HG03103 (cell line): Measurements from ENCODE around the gene AGER.

Experiments used
- ATAC-seq: cut with Tn5 transposase; IDR thresholded peaks from one replicate; pipeline ENCODE4 v1.9.1; 2021; ENCODE audit warnings: low read depth; ENCODE audit not compliant: unreplicated experiment

The AGER gene

DNA sequence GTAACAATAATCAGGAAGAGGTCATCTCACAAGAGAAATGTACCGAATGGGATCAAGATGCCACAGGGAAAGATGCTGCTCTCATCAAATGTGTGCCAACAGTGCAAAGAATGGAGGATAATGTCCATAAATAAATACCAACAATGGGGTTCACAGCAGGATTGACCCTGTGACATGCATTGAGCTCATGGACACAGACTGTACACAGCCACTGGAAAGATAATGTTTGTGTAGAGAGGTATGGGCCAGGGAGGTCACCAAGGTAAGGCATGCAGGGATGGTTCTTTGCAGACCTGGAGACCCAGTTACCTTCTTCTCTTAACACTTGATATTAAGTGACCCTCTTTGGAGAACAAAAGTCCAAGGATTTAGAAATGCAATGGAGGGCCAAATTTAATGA, 9.6 kb downstream of the AGER start:
- no peak for ATAC-seq

DNA sequence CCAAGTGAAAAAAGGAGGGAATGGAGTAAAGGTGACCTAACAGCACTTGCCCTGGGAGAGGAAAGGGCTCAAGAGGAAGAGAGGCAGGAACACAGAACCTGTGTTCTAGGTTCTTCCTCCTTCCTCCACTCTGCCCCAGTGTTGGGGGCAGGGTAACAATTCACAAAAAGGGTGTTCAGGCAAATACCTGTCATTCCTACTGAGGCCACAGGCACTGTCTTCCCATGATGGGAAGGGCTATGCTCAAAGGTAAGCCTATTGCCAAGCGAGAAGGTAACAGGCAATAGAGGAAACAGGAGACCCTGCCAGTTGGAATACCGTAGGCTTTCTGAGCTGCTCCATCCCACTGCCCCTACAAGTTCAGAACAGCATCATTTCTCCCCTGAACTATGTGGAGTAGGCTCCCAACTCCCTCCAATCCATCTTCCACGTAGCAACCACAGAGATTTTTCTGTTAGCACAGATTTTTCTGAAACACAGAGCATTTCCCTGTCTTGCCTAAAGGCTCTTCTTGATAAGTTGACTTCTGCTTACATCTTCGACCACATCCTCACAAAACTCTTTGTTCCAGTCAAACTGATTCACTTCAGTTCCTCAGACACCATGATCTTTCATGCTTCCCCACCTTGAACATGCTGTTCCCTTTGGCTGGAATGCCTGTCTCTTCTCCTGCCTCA, 10.9 kb downstream of the AGER start:
- no peak for ATAC-seq

- no peak for ATAC-seq
Observed at GRCh38 chr6:32171234-32171633, 12.8 kb downstream of the AGER start.

DNA sequence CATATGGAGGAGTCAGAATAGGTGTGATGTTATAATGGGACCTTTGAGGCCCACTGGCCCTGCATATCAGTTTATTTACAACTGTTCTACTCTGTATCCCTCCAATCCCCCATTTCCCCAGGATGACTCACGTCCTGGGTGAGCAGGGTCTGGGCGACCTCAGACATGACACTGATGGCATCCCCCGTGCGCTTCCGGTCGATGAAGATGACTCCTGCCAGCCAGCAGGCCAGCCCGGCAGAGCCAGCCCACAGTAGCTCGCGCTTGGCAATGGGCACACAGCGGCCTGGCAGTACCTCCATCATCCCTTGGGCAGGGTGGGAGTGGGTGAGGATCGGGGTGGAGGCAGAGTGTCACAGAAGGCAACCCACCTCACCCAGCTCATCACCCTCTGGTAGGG, 13.8 kb downstream of the AGER start:
- ATAC-seq = no peak

- no peak for ATAC-seq
Observed at GRCh38 chr6:32168807-32169591, 15.1 kb downstream of the AGER start.

DNA sequence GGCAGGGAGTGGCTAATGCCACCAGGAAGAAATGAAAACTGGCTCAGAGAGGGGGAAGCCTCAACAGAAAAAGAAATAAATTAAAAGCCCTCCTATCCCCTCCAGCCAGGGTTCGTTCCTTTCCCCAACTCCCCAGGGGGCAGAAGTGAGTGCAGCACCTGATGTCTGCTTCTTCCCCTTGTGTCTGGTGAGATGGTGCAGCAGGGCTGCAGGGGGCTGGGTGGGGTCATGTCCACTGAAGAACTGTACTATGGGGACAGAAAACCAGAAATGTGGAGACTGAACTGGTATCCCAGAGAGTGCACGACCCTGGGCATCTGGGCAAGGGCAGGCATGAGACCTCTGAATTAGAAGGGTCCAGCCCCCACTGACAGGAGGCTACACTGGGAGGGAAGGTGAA, 15.7 kb downstream of the AGER start:
- ATAC-seq = no peak

GRCh38 chr6:32167761-32168262, 16.2 kb downstream of the AGER start:
- no peak for ATAC-seq

DNA sequence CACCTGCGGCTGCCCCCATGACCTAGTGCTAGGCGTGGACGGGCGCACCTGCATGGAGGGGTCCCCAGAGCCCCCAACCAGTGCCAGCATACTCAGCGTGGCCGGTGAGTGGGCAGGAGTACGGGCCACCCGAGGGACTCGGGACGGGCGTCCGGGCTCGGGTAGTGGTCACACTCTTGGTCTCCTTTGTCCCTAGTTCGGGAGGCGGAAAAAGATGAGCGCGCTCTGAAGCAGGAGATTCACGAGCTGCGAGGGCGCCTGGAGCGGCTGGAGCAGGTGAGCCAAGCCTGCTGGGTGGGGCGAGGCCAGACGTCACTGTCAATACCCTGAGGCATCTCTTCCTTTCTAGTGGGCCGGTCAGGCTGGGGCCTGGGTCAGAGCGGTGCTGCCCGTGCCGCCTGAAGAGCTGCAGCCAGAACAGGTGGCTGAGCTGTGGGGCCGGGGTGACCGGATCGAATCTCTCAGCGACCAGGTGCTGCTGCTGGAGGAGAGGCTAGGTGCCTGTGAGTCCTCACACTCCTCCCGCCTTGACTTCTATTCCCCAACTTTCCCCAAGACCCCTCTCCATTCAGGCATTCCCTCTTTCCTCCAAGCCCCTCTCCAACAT, 16.8 kb downstream of the AGER start:
- no peak for ATAC-seq

GRCh38 chr6:32166411-32167061, 17.5 kb downstream of the AGER start:
- no peak for ATAC-seq

GRCh38 chr6:32164295-32164694, 19.8 kb downstream of the AGER start, which contains the start of gene EGFL8:
Gene EGFL8 (plus strand): TSS chr6:32164595. CDS start chr6:32166166, 1,571 bp downstream.
- no peak for ATAC-seq

- ATAC-seq = no peak
Observed at GRCh38 chr6:32163559-32164258, 20.3 kb downstream of the AGER start.

DNA sequence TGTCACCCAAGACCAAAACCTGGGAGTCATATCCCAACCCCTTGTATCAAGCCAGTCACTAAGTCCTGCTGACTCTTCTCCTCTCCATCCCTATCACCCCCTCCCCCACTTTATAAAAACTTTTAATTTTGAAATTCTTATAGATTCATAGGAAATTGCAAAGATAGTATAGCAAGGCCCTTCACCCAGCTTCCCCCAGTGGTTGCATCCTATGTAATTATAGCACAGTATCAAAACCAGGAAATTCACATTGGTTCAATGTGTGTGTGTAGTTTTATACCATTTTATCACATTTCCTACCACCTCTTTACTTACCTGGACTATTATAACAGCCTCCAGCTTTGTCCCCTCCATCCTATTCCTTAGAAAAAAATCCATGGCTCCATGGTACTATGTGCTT, 26.0 kb downstream of the AGER start:
- ATAC-seq = no peak

DNA sequence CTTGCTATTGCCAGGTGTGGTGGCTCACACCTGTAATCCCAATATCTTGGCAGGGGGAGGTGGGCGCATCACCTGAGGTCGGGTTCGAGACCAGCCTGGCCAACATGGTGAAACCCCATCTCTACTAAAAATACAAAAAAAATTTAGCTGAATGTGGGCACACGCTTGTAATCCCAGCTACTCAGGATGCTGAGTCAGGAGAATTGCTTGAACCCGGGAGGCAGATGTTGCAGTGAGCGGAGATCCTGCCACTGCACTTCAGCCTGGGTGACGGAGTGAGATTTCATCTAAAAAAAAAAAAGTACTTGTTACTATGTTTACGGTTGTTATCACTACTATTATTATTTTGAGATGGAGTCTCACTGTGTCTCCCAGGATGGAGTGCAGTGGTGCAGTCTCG, 27.2 kb downstream of the AGER start:
- ATAC-seq = no peak

- ATAC-seq = peak; percentile 64
Observed at GRCh38 chr6:32154514-32155161, 29.4 kb downstream of the AGER start.

DNA sequence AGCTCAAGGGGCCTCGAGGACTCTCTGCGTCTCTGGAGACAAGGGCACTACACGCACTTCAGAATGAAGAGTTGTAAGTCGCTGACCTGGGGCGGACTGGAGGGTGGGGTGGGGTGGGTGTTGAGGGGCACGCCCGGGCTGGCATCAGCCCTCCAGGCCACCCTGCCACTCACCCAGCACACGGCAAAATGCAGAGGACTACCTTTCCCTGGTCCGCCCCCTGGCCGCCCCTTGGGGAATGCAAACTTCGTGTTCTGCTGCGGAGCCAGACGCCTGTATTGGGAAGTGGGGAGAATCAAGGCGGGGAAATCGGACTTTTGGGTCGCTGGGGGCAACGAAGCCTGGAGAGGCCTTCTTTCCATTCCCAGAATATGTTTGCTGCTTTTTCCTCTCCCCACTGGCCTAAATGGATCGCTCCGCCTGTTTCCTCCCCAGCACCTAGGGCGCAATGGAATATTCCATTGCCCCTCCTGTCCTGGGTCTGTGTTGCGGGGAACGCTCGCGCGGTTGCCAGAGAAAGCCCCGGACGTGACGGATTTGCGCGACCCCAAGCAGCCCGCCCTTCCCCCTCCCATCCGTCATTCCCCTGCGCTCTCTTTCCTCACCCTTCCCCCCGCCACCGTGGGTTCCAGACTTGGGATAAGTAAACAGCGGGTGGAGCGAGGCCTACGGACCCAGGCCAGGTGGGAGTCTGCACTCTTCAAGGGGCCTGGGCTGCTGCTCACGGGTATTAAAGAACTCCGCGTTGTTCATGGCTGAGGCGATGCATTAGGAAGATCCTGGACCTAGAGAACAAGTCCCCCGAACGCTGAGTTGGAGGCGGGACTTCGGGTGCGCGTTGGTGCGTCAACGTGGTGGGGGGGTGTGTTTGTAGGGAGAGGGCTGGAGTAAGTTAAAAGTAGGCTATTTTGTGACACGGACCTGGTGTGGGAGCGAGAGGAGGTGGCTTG, 30.2 kb downstream of the AGER start, which contains the start of gene PPT2:
TSS of gene PPT2 (plus strand) at position 578 of the 950 bp plus-strand sequence. CDS start 454 bp downstream, outside the sequence.
- ATAC-seq = peak; percentile 22

DNA sequence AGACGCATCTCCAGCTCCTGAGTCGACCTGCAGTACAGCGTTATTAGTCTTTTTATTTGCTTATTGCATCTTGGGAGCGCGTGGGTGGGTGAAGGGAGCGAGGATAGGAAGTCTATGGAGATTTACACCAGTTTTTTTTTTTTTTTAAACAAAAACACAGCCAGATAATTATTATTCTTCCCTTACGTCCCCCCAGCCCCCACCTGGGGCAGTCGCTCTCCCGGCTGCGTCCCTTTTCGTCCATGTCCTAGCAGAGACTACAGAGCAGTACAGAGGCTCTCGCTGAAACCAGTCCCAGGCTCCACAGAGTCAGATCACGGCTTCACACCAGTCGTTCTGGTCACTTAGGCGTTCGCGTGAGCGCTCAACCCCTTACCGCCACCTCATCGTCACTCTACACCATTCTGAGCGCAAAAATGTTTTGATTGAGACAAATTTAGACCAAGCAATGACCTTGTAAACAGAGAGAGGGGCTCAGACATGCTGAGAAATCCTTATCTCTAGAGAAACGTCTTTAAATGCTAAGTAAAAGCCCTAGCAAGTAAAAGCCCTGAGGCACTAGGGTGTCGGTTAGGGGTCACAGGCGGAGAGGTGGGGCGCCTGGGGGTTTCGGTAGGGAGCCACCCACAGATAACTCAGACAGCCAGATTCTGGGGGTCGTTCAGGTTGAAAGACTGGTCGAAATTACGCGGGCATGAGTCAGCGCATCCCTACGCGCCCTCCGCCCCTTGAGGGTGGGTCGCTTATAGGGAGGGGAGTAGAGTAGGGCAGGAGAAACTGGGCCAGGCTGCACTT, 31.1 kb downstream of the AGER start:
- no peak for ATAC-seq

GRCh38 chr6:32151863-32152768, 31.9 kb downstream of the AGER start, which contains the start of gene PRRT1:
Gene PRRT1 (minus strand): TSS chr6:32151939. CDS start chr6:32151827, 112 bp downstream.
- ATAC-seq = no peak
